Measurements from ENCODE around the gene NTM. TPM values are rescaled to one million over a fixed set of nuclear protein-coding genes. Genes with fewer than 3 reads are reported as not detected.

Gene NTM
- total RNA-seq, 1 experiment from 2014 or later, result 15.8 TPM

GRCh38 chr11:131859538-131860210 lies 489.3 kb downstream of the NTM start:
- DNase-seq (ENCODE audit: low read depth), result peak; percentile 36

- no peak for DNase-seq (ENCODE audit: low read depth)
Observed at GRCh38 chr11:131864228-131864627, 493.8 kb downstream of the NTM start.

GRCh38 chr11:131865860-131866259 lies 495.4 kb downstream of the NTM start:
- DNase-seq (ENCODE audit: low read depth), result no peak

GRCh38 chr11:131866535-131867400 lies 496.4 kb downstream of the NTM start:
- no peak for DNase-seq (ENCODE audit: low read depth)

GRCh38 chr11:131867457-131868257 lies 497.2 kb downstream of the NTM start:
- DNase-seq (ENCODE audit: low read depth), result peak; percentile 88

GRCh38 chr11:131868629-131869507 lies 498.5 kb downstream of the NTM start:
- DNase-seq (ENCODE audit: low read depth), result no peak

- no peak for DNase-seq (ENCODE audit: low read depth)
Observed at GRCh38 chr11:131870305-131870704, 499.9 kb downstream of the NTM start.

GRCh38 chr11:131871006-131871405 lies 500.6 kb downstream of the NTM start:
- DNase-seq (ENCODE audit: low read depth), result no peak

- DNase-seq (ENCODE audit: low read depth), result no peak
Observed at GRCh38 chr11:131874070-131874469, 503.7 kb downstream of the NTM start.

GRCh38 chr11:131875611-131876010 lies 505.2 kb downstream of the NTM start:
- no peak for DNase-seq (ENCODE audit: low read depth)

- no peak for DNase-seq (ENCODE audit: low read depth)
Observed at GRCh38 chr11:131877246-131877942, 507.0 kb downstream of the NTM start.

GRCh38 chr11:131880316-131880715 lies 509.9 kb downstream of the NTM start:
- DNase-seq (ENCODE audit: low read depth), result no peak

- no peak for DNase-seq (ENCODE audit: low read depth)
Observed at GRCh38 chr11:131880976-131881375, 510.6 kb downstream of the NTM start.

GRCh38 chr11:131883332-131883731 lies 512.9 kb downstream of the NTM start:
- DNase-seq (ENCODE audit: low read depth), result no peak

- DNase-seq (ENCODE audit: low read depth), result no peak
Observed at GRCh38 chr11:131884461-131885073, 514.2 kb downstream of the NTM start.

GRCh38 chr11:131885431-131885830 lies 515.0 kb downstream of the NTM start:
- DNase-seq (ENCODE audit: low read depth), result no peak

GRCh38 chr11:131886201-131886600 lies 515.8 kb downstream of the NTM start:
- no peak for DNase-seq (ENCODE audit: low read depth)

GRCh38 chr11:131888230-131888855 lies 517.9 kb downstream of the NTM start:
- peak; percentile 89 for DNase-seq (ENCODE audit: low read depth)

- peak; percentile 95 for DNase-seq (ENCODE audit: low read depth)
Observed at GRCh38 chr11:131889146-131889577, 518.7 kb downstream of the NTM start.
